PFSK-1 (cell line): ENCODE results near the gene SPINT2.

Experiments
- POLR2AphosphoS5 ChIP-seq: IDR thresholded peaks from 2 replicates; pipeline ENCODE4 v1.6.1; 2012; ENCODE audit warnings: low read depth, mild to moderate bottlenecking, control low read depth, low read length, moderate library complexity
- SIN3A ChIP-seq: IDR thresholded peaks from 2 replicates; pipeline ENCODE4 v1.6.1; 2012; ENCODE audit warnings: mild to moderate bottlenecking, low read length, moderate library complexity, borderline replicate concordance; ENCODE audit not compliant: insufficient read depth
- TAF1 ChIP-seq: IDR thresholded peaks from 2 replicates; pipeline ENCODE4 v1.6.1; 2012; ENCODE audit warnings: low read length, control low read depth, borderline replicate concordance; ENCODE audit not compliant: insufficient read depth
- TF ChIP-seq, protein P1 (sequence below), 2 experiments: IDR thresholded peaks; 2 replicates each; pipeline versions ENCODE4 v1.6.1 to v1.8.0; 2011 to 2012; ENCODE audit warnings: low read depth in 2 of 2, low read length in 2 of 2, control low read depth in 1 of 2, inconsistent platforms in 1 of 2, mild to moderate bottlenecking in 1 of 2, moderate library complexity in 1 of 2; ENCODE audit not compliant: insufficient read depth in 1 of 2

DNA sequence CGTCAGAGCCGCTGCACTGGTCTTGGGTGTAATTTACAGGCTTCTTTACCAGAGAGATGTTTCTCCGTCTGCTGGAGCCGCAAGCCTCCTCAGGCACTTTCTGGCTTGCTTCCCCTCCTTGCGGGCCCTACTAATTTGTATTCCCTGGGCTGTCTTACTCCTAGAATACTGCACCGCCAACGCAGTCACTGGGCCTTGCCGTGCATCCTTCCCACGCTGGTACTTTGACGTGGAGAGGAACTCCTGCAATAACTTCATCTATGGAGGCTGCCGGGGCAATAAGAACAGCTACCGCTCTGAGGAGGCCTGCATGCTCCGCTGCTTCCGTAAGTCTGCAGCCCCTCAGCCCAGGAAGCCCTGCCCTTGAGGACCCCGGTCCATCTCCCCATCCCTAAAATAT, 25.6 kb downstream of the SPINT2 start:
- TF ChIP-seq POLR2AphosphoS5 (no peak), SIN3A (no peak), TAF1 (no peak)
- TF ChIP-seq, protein P1, sequence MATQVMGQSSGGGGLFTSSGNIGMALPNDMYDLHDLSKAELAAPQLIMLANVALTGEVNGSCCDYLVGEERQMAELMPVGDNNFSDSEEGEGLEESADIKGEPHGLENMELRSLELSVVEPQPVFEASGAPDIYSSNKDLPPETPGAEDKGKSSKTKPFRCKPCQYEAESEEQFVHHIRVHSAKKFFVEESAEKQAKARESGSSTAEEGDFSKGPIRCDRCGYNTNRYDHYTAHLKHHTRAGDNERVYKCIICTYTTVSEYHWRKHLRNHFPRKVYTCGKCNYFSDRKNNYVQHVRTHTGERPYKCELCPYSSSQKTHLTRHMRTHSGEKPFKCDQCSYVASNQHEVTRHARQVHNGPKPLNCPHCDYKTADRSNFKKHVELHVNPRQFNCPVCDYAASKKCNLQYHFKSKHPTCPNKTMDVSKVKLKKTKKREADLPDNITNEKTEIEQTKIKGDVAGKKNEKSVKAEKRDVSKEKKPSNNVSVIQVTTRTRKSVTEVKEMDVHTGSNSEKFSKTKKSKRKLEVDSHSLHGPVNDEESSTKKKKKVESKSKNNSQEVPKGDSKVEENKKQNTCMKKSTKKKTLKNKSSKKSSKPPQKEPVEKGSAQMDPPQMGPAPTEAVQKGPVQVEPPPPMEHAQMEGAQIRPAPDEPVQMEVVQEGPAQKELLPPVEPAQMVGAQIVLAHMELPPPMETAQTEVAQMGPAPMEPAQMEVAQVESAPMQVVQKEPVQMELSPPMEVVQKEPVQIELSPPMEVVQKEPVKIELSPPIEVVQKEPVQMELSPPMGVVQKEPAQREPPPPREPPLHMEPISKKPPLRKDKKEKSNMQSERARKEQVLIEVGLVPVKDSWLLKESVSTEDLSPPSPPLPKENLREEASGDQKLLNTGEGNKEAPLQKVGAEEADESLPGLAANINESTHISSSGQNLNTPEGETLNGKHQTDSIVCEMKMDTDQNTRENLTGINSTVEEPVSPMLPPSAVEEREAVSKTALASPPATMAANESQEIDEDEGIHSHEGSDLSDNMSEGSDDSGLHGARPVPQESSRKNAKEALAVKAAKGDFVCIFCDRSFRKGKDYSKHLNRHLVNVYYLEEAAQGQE (IDR thresholded peaks at IDR 0.05; ENCODE audit: insufficient read depth in 1 of 2, low read depth in 2 of 2, low read length in 2 of 2): no peak
